SH-SY5Y (cell line): ENCODE results near the gene AZIN2.

ENCODE experiments used
- GATA2 ChIP-seq: IDR thresholded peaks from 2 replicates; pipeline ENCODE4 v1.6.1; 2011; ENCODE audit warnings: mild to moderate bottlenecking, low read depth, low read length
- GATA3 ChIP-seq: IDR thresholded peaks from 2 replicates; pipeline ENCODE4 v1.6.1; 2011; ENCODE audit warnings: low read depth, mild to moderate bottlenecking, low read length, moderate library complexity

AZIN2 gene

GRCh38 chr1:33099290-33100118 is 18.6 kb downstream of the AZIN2 start:
- no peak for TF ChIP-seq GATA3
- TF ChIP-seq GATA2: no peak

GRCh38 chr1:33110477-33110876 is 29.5 kb downstream of the AZIN2 start:
- TF ChIP-seq GATA3: no peak
- TF ChIP-seq GATA2: no peak

GRCh38 chr1:33111965-33112364 is 31.0 kb downstream of the AZIN2 start:
- TF ChIP-seq GATA3: no peak
- TF ChIP-seq GATA2: no peak

DNA sequence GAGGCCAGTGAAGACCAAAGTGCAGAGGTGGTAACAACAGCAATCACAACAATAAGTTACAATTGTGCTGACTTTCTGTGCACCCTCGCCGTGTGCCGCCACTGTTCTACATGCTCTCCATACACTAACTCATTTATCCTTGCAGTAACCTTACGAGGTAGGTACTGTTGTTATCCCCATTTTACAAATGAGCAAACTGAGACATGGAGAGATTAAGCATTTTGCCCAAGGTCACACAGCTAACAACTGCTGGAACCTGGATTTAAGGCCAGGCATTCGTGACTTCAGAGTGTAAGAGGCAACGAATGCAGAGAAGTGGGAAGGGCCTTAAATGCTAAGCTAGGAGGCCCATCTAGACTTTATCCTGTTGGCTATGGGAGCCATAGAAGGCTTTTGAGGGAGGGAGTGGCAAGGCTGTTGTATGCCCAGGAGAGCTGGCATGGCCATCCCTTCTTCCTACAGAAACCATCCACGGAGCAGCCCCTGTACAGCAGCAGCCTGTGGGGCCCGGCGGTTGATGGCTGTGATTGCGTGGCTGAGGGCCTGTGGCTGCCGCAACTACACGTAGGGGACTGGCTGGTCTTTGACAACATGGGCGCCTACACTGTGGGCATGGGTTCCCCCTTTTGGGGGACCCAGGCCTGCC is 36.6 kb downstream of the AZIN2 start:
- TF ChIP-seq GATA3 (no peak), GATA2 (no peak)

DNA sequence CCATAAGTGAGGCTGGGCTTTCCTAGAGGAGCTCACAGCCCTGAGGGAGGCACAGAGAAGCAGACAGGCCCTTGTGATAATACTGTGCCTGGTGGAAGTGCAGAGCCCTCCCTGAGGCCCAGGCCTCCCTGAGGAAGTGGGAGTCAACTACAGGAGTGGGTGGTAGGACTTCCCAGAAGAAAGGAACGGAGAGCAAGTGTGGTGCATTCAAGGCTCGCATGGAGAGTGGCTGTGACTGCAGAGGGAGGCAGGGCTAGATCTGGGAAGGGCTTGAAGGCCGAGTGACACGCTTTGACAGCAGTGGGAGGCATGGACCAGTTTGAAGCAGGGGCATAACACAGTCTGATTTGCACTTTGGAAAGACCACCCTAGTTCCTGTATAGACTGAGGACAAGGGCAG is 37.3 kb downstream of the AZIN2 start:
- TF ChIP-seq GATA3: no peak
- TF ChIP-seq GATA2: no peak

GRCh38 chr1:33119050-33119449 is 38.1 kb downstream of the AZIN2 start:
- no peak for TF ChIP-seq GATA3
- TF ChIP-seq GATA2: no peak

- TF ChIP-seq GATA3: no peak
- no peak for TF ChIP-seq GATA2
Measured at GRCh38 chr1:33119532-33120217, 38.7 kb downstream of the AZIN2 start.

DNA sequence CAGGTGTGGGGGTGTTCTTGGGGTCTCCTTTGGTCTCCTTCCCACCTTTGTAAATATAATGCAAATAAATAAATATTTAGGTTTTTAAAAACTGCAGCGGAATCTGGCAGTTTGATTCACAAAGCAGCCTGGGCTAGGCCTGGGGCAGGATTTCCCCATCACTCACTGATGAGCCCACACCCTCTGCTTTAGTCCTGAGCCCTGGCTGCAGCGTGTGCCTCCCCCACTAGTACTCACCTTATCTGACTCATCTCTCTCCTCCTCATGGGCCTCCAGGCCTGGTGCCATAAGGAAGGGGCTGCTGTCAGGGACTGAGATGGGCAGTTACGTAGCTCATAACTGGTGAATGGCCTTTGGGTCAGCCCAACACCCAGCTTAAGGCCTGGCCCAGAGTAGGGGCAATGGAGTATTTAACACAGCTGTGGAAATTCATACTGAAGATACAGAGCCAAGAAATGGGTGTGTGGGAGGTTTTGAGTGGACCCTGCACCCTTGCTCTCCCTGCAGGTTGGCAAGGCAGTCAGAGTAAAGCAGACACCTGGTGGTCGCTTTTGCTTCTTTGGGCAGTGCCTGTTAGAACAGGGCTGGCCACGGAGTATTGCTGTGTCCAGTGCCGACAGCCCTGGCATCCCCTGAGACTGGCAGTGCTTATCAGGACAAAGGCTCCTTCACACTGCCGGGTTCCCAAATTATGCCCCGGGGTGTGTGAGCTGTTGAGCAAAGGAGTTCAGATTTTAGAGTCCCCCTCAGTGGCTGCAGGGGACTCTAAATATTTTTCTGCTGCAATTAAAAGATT is 39.7 kb downstream of the AZIN2 start:
- TF ChIP-seq GATA2: peak; percentile 70; the same call in 1 of the 2 replicates
- TF ChIP-seq GATA3: no peak

DNA sequence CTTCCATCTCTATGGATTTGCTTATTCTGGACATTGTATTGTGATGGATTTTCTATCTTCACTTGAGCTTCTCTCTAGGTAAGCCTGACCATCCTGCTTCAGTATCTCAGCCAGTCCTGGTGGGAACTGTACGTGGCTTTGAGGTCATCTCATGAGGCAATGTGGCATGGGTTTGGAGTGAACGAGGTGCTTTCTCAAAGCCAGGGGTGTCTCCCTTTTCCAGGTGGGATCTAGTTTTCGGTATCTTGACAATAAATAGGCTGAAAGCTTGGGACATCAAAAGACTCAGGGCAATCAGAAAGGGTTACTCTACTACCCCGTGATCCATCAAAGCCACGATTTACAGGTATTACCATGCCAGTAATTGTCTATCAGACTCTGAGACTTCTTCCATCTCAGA is 40.8 kb downstream of the AZIN2 start:
- TF ChIP-seq GATA2: no peak
- no peak for TF ChIP-seq GATA3

- TF ChIP-seq GATA2: no peak
- no peak for TF ChIP-seq GATA3
Measured at GRCh38 chr1:33122483-33123178, 41.7 kb downstream of the AZIN2 start.

GRCh38 chr1:33123266-33123665 is 42.3 kb downstream of the AZIN2 start:
- TF ChIP-seq GATA2 (no peak), GATA3 (no peak)

- no peak for TF ChIP-seq GATA3
- TF ChIP-seq GATA2: no peak
Measured at GRCh38 chr1:33126411-33127000, 45.6 kb downstream of the AZIN2 start.

GRCh38 chr1:33127001-33127823 is 46.3 kb downstream of the AZIN2 start:
- no peak for TF ChIP-seq GATA3
- TF ChIP-seq GATA2: peak; percentile 96

DNA sequence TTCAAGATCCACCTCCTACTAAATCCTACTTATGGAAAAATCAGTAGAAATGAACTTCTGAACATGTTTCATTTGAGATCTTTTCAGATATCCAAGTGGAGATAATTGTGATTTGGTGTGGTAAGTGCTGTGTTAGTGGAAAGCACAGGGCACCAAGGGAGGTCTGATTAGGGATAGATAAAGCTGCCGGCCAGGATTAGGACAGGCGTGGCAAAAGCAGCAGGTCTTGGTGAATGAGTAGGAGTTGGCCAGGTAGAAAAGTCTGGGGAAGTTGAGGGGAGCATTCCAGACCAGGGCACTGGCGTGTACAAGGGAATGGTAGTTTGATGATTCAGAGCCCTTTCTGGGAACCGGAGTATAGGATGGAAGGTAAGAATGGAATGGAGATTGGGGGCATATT is 47.8 kb downstream of the AZIN2 start:
- TF ChIP-seq GATA3: no peak
- TF ChIP-seq GATA2: no peak
